Thyroid gland (tissue), 4 donors: ENCODE measurements around the gene CYTH1.

Source experiments
- CTCF ChIP-seq, 6 experiments: fragments of 200-600 bp in 3 of 6; fragments of 450-650 bp in 3 of 6; sonication (generic) in 3 of 6; IDR thresholded peaks; one replicate each; pipeline ENCODE4 v1.5.1; 2016 to 2019; ENCODE audit warnings: antibody characterized with exemption in 6 of 6, mild to moderate bottlenecking in 2 of 6, inconsistent platforms in 1 of 6, moderate library complexity in 1 of 6
- POLR2A ChIP-seq, 2 donors: fragments of 450-650 bp; IDR thresholded peaks; one replicate each; pipeline ENCODE4 v1.6.1; 2017; ENCODE audit warnings: antibody characterized with exemption in 2 of 2, mild to moderate bottlenecking in 2 of 2, moderate library complexity in 1 of 2

GRCh38 chr17:78797691-78798585 is 15.9 kb upstream of the CYTH1 start:
- TF ChIP-seq POLR2A (IDR thresholded peaks at IDR 0.05) (no peak), CTCF (IDR thresholded peaks at IDR 0.05) (no peak)
